ENCODE measurements around the gene FOXE1.

DNA sequence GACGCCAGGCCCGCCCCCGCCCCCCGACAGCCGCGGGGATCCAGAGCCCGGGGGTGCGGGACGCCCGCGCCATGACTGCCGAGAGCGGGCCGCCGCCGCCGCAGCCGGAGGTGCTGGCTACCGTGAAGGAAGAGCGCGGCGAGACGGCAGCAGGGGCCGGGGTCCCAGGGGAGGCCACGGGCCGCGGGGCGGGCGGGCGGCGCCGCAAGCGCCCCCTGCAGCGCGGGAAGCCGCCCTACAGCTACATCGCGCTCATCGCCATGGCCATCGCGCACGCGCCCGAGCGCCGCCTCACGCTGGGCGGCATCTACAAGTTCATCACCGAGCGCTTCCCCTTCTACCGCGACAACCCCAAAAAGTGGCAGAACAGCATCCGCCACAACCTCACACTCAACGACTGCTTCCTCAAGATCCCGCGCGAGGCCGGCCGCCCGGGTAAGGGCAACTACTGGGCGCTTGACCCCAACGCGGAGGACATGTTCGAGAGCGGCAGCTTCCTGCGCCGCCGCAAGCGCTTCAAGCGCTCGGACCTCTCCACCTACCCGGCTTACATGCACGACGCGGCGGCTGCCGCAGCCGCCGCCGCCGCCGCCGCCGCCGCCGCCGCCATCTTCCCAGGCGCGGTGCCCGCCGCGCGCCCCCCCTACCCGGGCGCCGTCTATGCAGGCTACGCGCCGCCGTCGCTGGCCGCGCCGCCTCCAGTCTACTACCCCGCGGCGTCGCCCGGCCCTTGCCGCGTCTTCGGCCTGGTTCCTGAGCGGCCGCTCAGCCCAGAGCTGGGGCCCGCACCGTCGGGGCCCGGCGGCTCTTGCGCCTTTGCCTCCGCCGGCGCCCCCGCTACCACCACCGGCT, 1.0 kb downstream of the FOXE1 start:
- TF ChIP-seq EZH2phosphoT487 (IDR thresholded peaks at IDR 0.05; ENCODE audit: low read length) (no peak), CTCF (IDR thresholded peaks at IDR 0.05; ENCODE audit: low read length) (no peak), EZH2 (optimal IDR thresholded peaks at IDR 0.05; ENCODE audit: low read depth, low read length) (no peak)

Measured in MM.1S (cell line).